NB4 (cell line): ENCODE measurements around the gene IL17REL.

Source experiments
- CTCF ChIP-seq: IDR thresholded peaks from one replicate; pipeline ENCODE4 v1.5.1; 2012; ENCODE audit warnings: low read depth, low read length
- MYC ChIP-seq: IDR thresholded peaks from 2 replicates; pipeline ENCODE4 v1.6.1; 2011; ENCODE audit warnings: low read depth, low read length
- POLR2A ChIP-seq: IDR thresholded peaks from 2 replicates; pipeline ENCODE4 v1.6.1; 2011; ENCODE audit warnings: mild to moderate bottlenecking; ENCODE audit not compliant: insufficient read length; ENCODE audit errors: extremely low read depth
- TF ChIP-seq, protein P1 (sequence below): IDR thresholded peaks from 2 replicates; pipeline ENCODE4 v1.6.1; 2011; ENCODE audit warnings: low read depth, low read length

DNA sequence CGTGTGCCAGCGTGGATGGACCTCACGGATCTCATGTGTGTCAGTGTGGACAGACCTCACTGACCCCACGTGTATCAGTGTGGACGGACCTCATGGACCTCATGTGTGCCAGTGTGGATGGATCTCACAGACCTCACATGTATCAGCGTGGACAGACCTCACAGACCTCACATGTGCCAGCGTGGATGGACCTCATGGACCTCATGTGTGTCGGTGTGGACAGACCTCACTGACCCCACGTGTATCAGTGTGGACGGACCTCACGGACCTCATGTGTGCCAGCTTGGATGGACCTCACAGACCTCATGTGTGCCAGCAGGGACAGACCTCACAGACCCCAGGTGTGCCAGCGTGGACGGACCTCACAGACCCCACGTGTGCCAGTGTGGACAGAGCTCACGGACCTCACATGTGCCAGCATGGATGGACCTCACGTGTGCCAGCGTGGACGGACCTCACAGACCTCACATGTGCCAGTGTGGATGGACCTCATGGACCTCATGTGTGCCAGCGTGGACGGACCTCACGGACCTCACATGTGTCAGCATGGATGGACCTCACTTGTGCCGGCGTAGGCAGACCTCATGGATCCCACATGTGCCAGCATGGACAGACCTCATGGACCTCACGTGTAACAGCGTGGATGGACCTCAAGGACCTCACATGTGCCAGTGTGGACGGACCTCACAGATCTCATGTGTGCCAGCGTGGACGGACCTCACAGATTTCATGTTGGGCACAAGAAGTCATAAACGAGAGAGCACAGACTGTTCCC lies 27.3 kb upstream of the IL17REL start:
- TF ChIP-seq, protein P1, sequence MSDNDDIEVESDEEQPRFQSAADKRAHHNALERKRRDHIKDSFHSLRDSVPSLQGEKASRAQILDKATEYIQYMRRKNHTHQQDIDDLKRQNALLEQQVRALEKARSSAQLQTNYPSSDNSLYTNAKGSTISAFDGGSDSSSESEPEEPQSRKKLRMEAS = no peak
- no peak for TF ChIP-seq CTCF
- TF ChIP-seq POLR2A = no peak
- no peak for TF ChIP-seq MYC
